GM18868 (cell line): ENCODE results near the gene PDPK1.

Experiments used
- ATAC-seq: cut with Tn5 transposase; IDR thresholded peaks from one replicate; pipeline ENCODE4 v1.9.1; 2021; ENCODE audit warnings: mild to moderate bottlenecking, moderate library complexity; ENCODE audit not compliant: unreplicated experiment

PDPK1 gene

DNA sequence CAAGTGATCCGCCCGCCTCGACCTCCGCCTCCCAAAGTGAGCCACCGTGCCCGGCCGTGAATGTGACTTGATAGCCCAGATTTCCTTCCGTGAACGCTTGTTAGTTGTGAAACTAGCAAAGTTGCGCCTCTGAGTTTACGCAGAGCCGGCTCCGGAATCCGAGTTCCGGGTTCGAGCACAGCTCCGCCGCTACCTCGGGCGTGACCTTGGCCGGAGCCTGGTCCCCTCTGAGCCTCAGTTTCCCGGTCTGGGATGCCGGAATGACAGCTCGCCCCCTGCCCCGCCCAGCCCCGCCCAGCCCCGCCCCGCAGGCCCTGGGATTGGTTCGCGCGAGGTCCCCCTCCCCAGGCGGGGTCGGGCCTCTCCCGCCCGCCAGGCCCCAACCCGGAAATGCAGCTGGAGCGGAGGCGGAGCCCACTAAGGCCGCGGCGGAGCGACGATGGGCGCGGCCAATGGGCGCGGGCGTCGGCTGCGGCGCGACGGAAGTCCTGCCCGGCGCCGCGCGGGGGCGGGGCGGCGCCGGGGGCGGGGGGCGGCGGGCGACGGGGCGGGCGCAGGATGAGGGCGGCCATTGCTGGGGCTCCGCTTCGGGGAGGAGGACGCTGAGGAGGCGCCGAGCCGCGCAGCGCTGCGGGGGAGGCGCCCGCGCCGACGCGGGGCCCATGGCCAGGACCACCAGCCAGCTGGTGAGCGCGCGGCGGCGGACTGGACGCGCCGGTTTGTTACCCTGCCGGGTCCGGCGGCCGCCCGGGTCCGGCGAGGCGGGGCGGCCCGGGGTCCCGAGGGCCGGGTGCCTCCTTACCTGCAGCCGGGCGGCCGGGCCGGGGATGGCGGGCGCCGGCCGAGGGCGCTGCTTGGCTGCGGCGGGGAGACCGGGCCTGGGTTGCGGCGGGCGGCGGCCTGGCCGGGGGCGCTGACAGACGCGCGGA lies at the start of gene PDPK1:
PDPK1 (plus strand) TSS at position 571 of the 929 bp plus-strand sequence; CDS start at position 663, 92 bp downstream.
- peak; percentile 82 for ATAC-seq

DNA sequence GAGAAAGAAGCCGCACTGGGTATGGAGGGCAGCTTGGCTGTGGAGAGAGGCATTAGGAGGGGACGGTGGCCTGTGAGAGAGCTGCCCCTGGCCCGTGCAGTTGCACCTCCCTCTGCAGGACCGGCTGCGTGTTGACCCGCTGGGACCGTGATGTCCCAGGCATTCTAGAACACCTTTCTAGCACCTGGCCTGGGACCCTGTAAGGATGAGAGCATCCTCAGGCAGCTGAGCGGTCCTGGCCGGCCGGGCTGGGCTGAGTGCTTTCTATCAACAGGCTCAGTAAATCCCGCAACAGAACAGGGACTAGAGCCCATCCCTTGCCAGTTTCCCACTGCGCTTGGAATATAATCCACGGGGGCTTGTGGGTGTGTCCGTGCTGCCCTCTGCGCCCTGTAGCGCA lies 48.2 kb upstream of the PDPK1 start:
- ATAC-seq = no peak

DNA sequence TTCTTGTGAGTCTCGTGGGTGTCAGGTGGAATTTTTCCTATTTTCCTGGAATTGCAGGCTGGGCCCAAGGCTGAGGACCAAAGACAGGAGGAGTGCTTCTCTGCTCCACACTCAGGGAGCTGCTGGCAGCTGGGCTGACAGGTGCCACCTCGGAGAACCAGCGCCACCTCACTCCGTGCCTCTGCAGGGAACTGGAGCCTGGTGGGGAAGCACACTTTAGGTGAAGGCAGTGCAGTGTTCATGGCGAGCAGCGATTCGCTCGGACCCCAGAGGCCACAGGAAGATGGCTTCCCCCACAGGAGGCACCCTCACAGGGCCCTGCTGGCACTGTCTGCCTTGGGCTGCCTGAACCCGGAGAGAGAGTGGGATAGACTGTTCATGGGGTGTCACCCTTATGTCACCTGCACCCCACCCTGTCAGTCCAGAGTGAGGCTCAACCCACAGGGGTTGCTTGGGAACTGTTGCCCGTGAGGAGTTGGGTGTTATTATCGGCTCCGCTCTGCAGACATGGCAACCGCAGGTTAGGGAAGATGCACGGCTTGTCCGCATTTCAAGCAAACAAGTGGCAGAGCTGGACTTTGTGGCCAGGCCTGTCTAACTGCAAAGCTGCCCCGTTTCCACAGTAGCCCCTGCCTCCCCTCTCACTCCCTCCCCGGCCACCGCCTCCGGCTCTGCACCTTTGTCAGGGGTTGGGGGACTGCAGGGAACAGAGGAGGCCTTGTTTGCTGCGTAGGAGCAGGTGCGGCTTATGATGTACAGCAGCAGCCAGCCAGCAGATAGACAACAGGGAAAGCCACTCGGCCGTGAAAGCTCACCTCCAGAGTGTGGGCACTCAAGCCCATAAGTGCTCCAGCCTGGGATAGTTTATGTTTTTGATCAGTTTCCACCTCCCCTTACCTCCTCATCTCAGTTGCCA lies 47.4 kb upstream of the PDPK1 start:
- no peak for ATAC-seq

DNA sequence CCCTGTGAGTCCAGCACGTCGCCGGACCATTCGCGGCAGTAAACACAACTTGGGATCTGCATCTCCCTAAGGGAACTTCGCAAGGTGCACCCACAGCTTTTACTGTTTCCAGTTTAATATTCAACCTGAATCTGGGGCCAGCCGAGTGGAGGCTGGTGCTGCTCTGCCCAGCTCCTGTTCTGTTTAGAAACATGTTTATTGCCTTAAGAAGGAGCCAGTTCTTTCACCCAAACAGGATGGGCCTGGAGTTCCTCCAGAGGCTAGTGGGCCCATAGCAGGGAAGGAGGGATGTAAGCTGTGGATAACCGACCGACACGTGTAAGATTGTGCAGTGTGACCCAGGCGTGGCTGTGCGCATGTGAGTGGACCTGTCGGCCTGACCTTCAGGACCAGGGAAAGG lies 45.5 kb upstream of the PDPK1 start:
- no peak for ATAC-seq

DNA sequence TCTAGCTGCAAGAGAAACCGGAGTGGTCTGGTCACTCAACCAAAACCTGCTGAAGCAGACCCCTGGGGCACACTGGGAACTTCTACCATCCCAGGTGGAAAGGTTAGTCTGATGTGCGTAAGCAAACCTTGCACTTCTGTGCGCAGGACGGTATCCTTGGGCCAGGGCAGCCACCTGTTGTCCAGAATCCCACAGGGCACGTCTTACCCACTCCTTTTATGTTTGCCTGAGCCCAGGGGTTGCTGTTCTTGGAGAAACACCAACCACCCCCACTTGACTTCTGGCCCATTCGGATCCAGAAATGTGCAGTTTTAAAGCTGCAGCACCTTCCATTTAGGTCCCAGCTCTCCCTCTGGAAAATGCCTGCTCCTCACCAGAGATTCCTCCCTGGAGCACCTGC lies 44.2 kb upstream of the PDPK1 start:
- no peak for ATAC-seq

DNA sequence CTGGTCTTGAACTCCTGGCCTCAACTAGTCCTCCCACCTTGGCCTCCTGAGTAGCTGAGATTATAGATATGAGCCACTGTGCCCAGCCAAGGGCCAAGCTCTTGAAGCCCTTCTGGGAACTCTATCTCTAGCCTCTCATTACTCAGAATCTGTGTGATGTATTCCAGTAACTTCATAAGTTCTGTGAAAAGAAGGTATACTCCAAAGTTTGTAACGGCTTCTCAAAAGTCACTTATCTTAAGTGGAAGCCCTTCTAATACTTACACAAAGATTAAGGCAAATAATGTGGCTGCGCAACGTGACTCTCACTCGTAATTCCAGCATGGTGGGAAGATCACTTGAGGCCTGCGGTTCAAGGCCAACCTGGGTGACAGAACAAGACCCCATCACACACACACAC lies 43.2 kb upstream of the PDPK1 start:
- ATAC-seq = no peak

DNA sequence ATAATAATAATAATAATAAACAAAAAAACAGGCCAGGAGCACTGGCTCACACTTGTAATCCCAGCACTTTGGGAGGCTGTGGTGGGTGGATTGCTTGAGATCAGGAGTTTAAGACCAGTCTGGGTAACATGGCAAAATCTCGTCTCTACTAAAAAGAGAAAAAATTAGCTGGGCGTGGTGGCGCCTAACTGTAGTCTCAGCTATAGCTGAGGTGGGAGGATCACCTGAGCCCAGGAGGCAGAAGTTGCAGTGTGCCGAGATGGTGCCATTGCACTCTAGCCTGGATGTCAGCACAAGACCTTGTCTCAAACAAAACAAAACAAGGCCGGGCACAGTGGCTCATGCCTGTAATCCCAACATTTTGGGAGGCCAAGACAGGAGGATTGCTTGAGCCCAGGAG lies 42.8 kb upstream of the PDPK1 start:
- ATAC-seq = no peak

DNA sequence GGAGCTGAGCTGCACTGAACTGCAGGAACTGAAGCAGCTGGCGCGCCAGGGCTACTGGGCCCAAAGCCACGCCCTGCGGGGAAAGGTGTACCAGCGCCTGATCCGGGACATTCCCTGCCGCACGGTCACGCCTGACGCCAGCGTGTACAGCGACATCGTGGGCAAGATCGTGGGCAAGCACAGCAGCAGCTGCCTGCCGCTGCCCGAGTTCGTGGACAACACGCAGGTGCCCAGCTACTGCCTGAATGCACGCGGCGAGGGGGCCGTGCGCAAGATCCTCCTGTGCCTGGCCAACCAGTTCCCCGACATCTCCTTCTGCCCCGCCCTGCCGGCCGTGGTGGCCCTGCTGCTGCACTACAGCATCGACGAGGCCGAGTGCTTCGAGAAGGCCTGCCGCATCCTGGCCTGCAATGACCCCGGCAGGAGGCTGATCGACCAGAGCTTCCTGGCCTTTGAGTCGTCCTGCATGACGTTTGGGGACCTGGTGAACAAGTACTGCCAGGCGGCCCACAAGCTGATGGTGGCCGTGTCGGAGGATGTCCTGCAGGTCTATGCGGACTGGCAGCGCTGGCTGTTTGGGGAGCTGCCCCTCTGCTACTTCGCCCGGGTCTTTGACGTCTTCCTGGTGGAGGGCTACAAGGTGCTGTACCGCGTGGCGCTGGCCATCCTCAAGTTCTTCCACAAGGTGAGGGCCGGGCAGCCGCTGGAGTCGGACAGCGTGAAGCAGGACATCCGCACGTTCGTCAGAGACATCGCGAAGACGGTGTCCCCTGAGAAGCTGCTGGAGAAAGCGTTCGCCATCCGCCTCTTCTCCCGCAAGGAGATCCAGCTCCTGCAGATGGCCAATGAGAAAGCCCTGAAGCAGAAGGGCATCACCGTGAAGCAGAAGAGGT lies 41.4 kb upstream of the PDPK1 start:
- ATAC-seq = no peak

DNA sequence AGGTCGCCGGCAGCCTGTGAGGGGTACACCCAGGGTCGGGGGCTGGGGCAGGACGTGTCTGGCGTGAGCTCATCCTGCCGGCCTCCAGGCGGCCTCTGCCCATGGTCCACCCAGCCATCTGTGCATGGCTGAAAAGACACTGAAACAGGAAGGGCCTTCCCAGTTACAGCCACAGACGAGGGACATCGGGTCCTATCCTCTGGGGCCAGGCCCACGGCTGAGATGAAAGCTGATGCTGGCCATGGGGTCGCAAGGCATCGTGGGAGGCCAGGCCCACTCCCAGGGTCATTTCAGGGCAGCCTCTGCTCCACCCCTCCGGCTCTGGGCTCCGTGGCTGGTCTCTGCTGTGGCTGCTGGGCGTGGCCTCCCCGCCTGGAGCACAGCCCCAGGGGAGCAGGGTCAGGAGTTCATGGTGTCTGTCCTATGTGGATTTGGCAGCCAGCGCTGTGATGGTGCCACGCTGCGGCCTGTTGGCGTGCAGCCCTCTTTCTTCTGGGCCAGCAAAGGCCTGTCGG lies 40.6 kb upstream of the PDPK1 start:
- ATAC-seq = no peak

DNA sequence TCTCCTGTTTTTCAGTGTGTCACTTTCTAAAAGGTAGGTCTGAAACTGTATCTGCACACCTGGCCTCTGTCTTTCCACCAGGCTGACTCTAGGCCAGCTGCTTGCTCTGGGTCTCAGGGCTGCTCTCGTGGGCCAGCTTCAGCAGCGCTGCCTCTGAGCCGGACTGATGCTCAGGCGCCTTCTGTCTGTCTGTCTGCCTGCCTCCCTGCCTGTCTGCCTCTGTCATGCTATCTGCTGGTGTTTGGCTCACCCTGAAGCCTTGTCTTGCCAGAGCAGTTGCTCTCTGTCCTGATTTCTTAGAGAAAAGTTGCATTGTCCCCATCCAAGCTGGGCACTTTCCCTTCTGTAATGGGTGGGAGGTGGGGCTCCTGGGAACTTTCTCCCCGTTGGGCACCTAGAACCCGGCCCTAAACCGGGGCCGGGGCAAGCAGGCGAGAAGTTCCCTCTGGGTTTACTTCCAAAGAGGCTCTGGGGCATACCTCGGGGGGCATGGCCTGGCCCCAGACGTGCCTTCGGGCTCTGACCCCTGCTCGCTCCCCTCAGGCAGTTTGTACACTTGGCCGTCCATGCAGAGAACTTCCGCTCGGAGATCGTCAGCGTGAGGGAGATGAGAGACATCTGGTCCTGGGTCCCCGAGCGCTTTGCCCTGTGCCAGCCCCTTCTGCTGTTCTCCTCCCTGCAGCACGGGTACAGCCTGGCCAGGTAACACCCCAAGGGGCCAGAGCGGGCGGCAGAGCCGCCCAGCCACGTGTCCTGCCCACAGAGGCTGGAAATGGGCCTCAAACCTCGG lies 39.9 kb upstream of the PDPK1 start:
- ATAC-seq = no peak

DNA sequence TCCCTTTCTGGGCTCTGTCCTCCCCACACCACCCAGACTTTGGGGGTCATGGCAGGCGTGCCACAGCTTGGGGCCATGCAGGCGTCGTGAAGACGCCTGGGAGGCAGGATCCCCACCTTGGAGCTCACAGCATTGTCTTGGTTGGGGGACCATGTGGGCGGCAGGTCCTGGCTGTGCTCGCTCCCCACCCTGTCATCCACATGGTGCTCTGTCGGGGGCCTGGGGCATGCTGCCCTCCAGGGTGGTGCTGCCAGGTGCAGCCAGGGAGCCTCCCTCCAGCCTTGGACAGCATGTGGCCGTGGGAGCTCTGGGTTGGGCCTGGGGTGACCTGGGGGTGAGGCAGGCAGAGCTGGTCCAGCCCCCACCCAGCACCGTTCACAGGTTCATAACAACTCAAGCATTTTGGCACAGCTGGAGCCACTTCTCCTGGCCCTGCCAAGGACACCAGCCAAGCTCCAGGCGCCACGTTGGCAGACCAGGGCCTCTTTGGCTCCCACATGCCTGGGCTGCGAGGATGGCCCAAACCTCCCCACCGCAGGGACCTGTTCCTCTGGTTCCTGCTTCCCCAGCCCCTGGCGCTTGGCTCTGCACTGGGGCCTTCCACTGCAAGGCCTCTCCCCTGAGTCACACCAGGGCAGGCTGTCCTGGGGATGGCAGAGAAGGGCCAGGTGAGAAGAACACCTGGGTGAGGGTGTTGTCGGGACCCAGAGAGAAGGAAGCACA lies 39.1 kb upstream of the PDPK1 start:
- ATAC-seq = no peak

DNA sequence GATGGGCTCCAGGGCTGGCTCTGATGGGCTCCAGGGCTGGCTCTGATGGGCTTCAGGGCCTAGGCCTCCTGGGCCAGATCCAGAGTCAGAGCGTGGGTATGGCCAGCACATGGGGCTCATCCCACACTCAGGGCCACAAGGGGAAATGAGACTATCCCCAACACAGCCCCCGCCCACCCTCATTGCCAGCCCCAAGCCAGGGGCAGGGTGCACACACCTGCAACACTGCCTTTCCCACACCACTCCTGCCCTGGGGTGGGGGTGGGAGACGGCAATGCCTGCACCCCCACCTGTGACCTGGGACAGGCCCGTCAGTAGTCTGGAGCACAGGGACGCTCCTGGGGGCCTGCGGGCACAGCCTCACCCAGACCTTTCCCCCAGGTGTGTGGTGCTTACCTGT lies 38.4 kb upstream of the PDPK1 start:
- no peak for ATAC-seq

DNA sequence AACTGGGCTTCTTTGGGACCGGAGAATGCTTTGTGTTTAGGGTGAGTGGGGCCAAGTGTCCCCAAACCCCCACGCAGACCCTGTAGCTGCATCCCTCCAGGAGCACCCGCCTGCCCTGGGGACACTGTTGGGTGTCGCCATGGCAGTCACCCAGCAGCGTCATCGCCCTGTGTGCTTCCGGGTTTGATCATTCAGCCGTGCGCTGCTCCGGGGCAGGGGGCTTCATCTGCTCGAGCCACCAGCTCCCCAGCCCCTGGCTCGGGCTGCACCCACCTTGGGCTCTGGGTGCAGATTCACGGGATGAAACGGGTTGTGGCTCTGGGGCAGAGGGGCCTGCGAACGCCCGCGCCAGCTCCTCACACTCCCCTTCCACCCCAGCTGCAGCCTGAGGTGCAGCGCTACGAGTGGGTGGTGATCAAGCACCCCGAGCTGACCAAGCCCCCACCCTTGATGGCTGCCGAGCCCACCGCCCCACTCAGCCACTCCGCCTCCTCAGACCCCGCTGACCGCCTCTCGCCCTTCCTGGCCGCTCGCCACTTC lies 37.9 kb upstream of the PDPK1 start:
- no peak for ATAC-seq

DNA sequence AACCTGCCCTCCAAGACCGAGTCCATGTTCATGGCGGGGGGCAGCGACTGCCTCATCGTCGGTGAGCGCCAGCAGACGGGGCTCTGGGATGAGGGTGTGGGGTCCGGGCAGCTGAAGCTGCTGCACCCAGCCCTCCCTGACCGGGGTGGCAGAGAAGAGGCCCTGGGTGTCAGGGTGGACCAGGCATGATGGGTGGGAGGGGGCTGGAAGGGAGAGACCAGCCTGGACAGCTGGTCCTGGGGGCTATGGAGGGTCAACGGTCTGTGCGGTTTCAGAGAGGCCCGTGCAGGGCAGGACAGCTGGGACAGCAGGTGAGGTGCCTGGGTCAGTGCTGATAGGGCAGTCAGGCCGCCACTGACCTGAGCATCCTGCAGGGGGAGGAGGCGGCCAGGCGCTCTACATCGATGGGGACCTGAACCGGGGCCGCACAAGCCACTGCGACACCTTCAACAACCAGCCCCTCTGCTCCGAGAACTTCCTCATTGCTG lies 37.3 kb upstream of the PDPK1 start:
- ATAC-seq = no peak

DNA sequence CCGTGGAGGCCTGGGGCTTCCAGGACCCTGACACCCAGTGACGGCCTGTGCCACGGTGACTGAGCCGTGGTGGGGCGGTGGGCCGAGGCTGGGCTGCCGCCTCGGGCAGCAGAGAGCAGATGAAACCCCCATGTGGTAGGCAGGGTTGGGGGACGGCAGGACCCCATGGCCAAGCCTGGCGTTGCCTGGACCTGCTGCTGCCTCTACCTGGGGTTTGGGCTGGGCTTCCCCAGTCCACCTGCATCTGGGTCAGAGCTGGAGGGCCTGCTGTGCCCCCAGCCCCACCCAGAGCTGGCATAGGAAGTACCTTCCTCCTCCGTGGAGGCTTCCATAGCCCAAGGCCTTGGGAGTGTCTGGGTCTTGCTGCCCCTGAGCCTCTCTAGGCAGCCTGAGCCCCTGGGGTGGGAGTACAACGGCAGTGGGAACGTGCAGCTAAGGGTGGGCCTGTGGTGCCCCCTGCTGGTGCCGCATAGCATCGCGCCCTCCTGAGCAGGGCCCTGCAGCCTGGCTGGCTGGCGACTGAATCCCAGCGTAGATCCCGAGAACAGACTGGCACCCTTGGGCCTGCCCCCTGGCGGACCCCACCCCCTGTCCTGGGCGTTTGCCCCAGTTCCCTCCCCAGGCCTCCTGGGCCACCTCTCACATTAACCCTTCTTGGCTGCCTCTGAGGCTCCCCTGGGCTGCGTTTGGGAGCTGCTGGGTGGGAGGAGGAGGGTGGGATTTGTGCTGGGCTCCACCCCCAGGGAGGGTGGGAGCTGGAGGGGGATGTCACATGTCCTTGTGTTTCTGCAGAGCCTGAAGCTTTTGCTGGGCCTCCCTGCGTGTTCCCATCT lies 36.7 kb upstream of the PDPK1 start:
- ATAC-seq = peak; percentile 45

DNA sequence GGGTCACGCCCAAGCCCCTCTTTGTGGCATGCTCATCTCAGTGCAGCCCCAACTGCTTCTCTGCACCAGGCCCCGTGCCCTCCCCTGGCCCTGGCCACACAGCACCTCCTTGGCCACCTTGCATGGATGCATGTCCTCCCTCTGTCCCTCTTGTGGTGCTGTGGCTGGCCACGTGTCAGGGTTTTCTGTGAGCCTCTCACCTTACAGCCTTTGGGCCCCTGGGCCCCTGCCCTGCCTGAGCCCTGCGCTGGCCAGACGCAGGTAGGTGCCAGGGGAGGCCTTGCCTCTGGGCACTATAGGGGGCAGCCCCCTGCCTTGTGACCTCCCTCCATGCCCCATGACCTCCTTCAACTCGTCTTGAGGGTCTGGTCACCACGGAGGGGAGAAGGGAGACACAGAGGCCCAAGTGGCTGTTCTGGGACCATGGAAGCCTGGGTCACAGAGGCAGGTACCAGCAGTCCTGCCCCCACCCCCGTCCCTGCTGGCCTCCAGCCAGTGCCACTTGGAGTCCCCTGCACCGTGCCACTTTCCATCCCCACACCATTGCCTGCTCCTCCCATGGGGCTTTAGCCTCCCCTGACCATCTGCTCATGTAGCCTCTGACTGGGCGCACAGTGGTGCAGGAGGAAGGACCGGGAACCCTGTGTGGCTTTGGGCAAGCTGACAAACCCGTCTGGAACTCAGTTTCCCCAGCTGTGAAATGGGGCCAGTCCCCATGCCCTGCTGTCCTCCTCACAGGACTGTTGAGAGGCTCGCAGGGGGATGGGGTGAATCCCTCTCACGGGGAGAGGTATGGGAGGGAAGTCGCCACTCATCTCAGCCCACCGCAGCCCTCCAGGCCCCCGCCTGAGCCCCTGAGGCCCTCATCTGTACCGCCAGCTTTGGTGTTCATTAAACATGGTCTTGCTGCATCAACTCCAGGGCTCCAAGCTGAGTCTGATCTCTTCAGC lies 35.6 kb upstream of the PDPK1 start:
- no peak for ATAC-seq

DNA sequence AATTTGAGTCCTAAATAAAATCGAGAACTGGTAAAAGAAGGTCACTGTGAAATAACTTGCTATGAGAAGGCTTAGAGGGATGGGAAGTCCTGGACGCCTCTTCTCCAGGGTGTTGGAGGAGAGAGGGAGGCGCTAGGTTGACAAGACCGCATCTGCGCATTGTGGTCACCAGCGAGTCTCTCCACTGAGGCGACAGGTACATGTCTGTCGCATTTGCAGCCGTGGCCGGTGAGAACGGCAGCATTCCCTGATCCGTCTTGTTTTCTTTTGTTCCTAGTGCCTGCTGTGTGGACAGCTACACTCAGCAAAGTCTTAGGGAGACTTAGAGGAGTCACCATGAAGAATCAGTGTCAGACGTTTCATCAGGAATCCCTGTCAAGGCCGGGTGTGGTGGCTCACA lies 32.1 kb upstream of the PDPK1 start:
- no peak for ATAC-seq
